Esophagus muscularis mucosa (tissue), 3 donors: Measurements from ENCODE around the gene SLC35F3.

Experiments
- CTCF ChIP-seq, 3 experiments: fragments of 200-600 bp in 2 of 3; fragments of 450-650 bp in 1 of 3; sonication (generic) in 2 of 3; IDR thresholded peaks; one replicate each; pipeline ENCODE4 v1.5.1; 2017 to 2019; ENCODE audit warnings: antibody characterized with exemption in 3 of 3, mild to moderate bottlenecking in 2 of 3, moderate library complexity in 1 of 3
- POLR2A ChIP-seq: fragments of 450-650 bp; IDR thresholded peaks from one replicate; pipeline ENCODE4 v1.6.1; 2017; ENCODE audit warnings: antibody characterized with exemption, moderate library complexity, mild to moderate bottlenecking, low read depth

GRCh38 chr1:234230414-234230862, 326.0 kb downstream of the SLC35F3 start:
- TF ChIP-seq CTCF (IDR thresholded peaks at IDR 0.05) (no peak), POLR2A (no peak)
